SH-SY5Y (cell line): ENCODE measurements around the gene NFAM1.

Experiments
- GATA2 ChIP-seq: IDR thresholded peaks from 2 replicates; pipeline ENCODE4 v1.6.1; 2011; ENCODE audit warnings: mild to moderate bottlenecking, low read depth, low read length
- GATA3 ChIP-seq: IDR thresholded peaks from 2 replicates; pipeline ENCODE4 v1.6.1; 2011; ENCODE audit warnings: low read depth, mild to moderate bottlenecking, low read length, moderate library complexity

The NFAM1 gene

GRCh38 chr22:42338479-42338878 lies 93.7 kb downstream of the NFAM1 start:
- TF ChIP-seq GATA3 (no peak), GATA2 (no peak)

DNA sequence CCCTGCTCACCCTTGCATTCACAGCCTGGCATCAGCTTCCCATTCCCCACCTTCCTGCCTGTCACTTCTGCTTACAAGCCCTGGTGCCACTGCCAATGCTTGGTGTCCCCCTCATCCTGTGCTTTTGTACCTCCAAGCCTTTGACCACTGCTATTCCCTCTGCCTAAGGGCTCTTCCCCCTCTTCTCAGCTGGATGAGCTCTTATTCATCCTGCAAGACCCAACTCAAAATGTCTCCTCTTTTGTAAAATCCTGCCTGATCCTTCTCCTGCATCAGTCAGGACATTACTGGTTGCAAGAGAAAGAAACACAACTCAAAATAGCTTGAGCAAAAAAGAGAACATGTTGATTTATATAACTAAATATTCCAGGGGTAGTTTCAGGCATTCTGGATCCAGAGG lies 94.8 kb downstream of the NFAM1 start:
- TF ChIP-seq GATA2 (no peak), GATA3 (no peak)

- TF ChIP-seq GATA3 (no peak), GATA2 (no peak)
These were observed 95.5 kb downstream of the NFAM1 start for GRCh38 chr22:42336527-42337227.

- TF ChIP-seq GATA2 (no peak), GATA3 (no peak)
These were observed 96.3 kb downstream of the NFAM1 start for GRCh38 chr22:42335839-42336378.

GRCh38 chr22:42334875-42335512 lies 97.2 kb downstream of the NFAM1 start:
- TF ChIP-seq GATA2 (no peak), GATA3 (no peak)

- no peak for TF ChIP-seq GATA3
- no peak for TF ChIP-seq GATA2
These were observed 98.7 kb downstream of the NFAM1 start for GRCh38 chr22:42333544-42333943.

DNA sequence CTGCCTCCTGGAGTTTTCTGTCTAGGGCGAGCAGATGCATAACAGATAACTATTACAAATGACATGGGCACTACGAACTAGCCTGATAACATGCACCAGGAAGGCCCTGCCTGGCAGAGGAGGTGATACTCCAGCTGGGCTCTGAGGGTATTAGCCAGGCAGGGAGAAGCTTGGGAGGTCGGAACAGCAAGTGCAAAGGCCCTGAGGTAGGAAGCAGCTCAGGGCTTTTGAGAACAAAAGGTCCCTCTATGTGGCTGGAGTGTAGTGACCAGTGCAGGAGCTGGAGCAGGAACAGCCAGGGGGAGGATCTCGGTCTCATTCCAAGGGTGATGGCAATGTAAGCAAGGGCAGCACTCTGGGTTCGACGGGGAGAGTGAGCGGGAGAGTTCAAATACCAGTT lies 100.1 kb downstream of the NFAM1 start:
- TF ChIP-seq GATA3 (no peak), GATA2 (no peak)

- TF ChIP-seq GATA2 = no peak
- TF ChIP-seq GATA3 = no peak
These were observed 101.2 kb downstream of the NFAM1 start for GRCh38 chr22:42331014-42331413.
